Liver (tissue), 3 donors: ENCODE data around the gene LIPH.

Experiments used
- ATF3 ChIP-seq: IDR thresholded peaks from 2 replicates; pipeline ENCODE4 v1.6.1; 2016; ENCODE audit warnings: antibody characterized with exemption
- CTCF ChIP-seq: fragments of 150-350 bp; IDR thresholded peaks from 2 replicates; pipeline ENCODE4 v1.5.1; 2017; ENCODE audit warnings: improper control_type of control experiment, low read depth, low read length; ENCODE audit not compliant: missing input control
- EGR1 ChIP-seq, 2 donors: IDR thresholded peaks; 2 replicates each; pipeline ENCODE4 v1.6.1; 2016 to 2018; ENCODE audit warnings: antibody characterized with exemption in 2 of 2, low read depth in 2 of 2
- FOXA2 ChIP-seq: IDR thresholded peaks from 2 replicates; pipeline ENCODE4 v1.6.1; 2016; ENCODE audit warnings: antibody characterized with exemption
- HNF4G ChIP-seq: IDR thresholded peaks from 2 replicates; pipeline ENCODE4 v1.6.1; 2016; ENCODE audit warnings: antibody characterized with exemption
- JUND ChIP-seq, 2 donors: IDR thresholded peaks; 2 replicates each; pipeline ENCODE4 v1.6.1; 2016; ENCODE audit warnings: antibody characterized with exemption in 2 of 2
- MAX ChIP-seq: IDR thresholded peaks from 2 replicates; pipeline ENCODE4 v1.6.1; 2016; ENCODE audit warnings: antibody characterized with exemption
- RAD21 ChIP-seq, 2 donors: IDR thresholded peaks; 2 replicates each; pipeline ENCODE4 v1.6.1; 2016; ENCODE audit warnings: antibody characterized with exemption in 2 of 2, mild to moderate bottlenecking in 2 of 2
- REST ChIP-seq: IDR thresholded peaks from 2 replicates; pipeline ENCODE4 v1.6.1; 2016; ENCODE audit warnings: antibody characterized with exemption, mild to moderate bottlenecking
- RXRA ChIP-seq, 2 donors: IDR thresholded peaks; 2 replicates each; pipeline ENCODE4 v1.6.1; 2017 to 2018; ENCODE audit warnings: antibody characterized with exemption in 2 of 2, mild to moderate bottlenecking in 1 of 2
- SP1 ChIP-seq: IDR thresholded peaks from 2 replicates; pipeline ENCODE4 v1.6.1; 2018; ENCODE audit warnings: antibody characterized with exemption, mild to moderate bottlenecking
- TAF1 ChIP-seq: conservative IDR thresholded peaks from 2 replicates; pipeline ENCODE4 v1.6.1; 2016; ENCODE audit warnings: antibody characterized with exemption, mild to moderate bottlenecking
- YY1 ChIP-seq: IDR thresholded peaks from 2 replicates; pipeline ENCODE4 v1.6.1; 2016; ENCODE audit warnings: antibody characterized with exemption, mild to moderate bottlenecking
- donor health status: healthy.
- donor health status: healthy.

DNA sequence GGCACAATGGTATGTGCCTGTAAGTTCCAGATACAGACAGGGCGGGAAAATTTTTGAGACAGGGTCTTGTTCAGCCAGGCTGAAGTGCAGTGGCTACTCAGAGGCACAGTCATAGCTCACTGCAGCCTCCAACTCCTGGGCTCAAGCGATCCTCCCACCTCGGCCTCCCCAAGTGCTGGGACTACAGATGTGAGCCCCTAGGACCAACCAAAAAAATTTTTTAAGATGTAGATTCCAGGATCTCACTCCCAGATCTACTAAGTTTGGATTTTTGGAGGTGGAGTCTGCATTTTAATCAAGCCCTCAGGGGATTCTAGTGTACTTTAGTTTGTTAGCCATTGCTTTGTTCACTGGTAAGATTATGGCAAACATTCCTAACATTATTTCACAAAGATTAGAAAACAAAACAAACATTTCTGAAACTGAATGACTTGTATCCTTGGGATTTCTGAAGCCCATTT is 2.7 kb downstream of the LIPH start:
- no peak for TF ChIP-seq CTCF
- TF ChIP-seq ATF3, result no peak
- TF ChIP-seq JUND (IDR thresholded peaks at IDR 0.05), result no peak
- no peak for TF ChIP-seq REST
- TF ChIP-seq MAX, result no peak
- no peak for TF ChIP-seq SP1
- no peak for TF ChIP-seq HNF4G
- TF ChIP-seq RAD21 (IDR thresholded peaks at IDR 0.05), result no peak
- no peak for TF ChIP-seq TAF1
- no peak for TF ChIP-seq EGR1 (IDR thresholded peaks at IDR 0.05; ENCODE audit: low read depth in 2 of 2)
- no peak for TF ChIP-seq RXRA (IDR thresholded peaks at IDR 0.05)
- no peak for TF ChIP-seq YY1
- TF ChIP-seq FOXA2, result no peak
